Mesendoderm (in vitro differentiated cells): ENCODE data around the gene INSIG2.

Experiments
- DNase-seq: peaks from one replicate; pipeline ENCODE4 v3.0.0; 2013
- H2AK5ac ChIP-seq: 2 replicates; pipeline ENCODE4 v1.6.1; 2013; ENCODE audit warnings: low read length, inconsistent platforms
- H2BK120ac ChIP-seq: 2 replicates; pipeline ENCODE4 v1.6.1; 2013; ENCODE audit warnings: low read depth, mild to moderate bottlenecking, low read length, moderate library complexity, mixed read lengths
- H2BK15ac ChIP-seq: replicated peaks from 2 replicates; pipeline ENCODE4 v1.6.1; 2013; ENCODE audit warnings: low read depth, mild to moderate bottlenecking, moderate library complexity
- H2BK5ac ChIP-seq: 2 replicates; pipeline ENCODE4 v1.6.1; 2013; ENCODE audit warnings: low read length, inconsistent platforms
- H3K18ac ChIP-seq: 2 replicates; pipeline ENCODE4 v1.6.1; 2013; ENCODE audit warnings: mild to moderate bottlenecking, low read length, mixed read lengths
- H3K23ac ChIP-seq: one replicate; pipeline ENCODE4 v1.6.1; 2013; ENCODE audit warnings: low read length
- H3K27ac ChIP-seq: 2 replicates; pipeline ENCODE4 v1.5.1; 2013; ENCODE audit warnings: low read depth, mild to moderate bottlenecking, inconsistent platforms, low read length, moderate library complexity
- H3K27me3 ChIP-seq: 2 replicates; pipeline ENCODE4 v1.6.1; 2013; ENCODE audit warnings: low read length, control low read depth, mild to moderate bottlenecking, inconsistent platforms; ENCODE audit not compliant: insufficient read depth, poor library complexity
- H3K36me3 ChIP-seq: 2 replicates; pipeline ENCODE4 v1.6.1; 2013; ENCODE audit warnings: low read length, inconsistent platforms; ENCODE audit not compliant: control insufficient read depth, insufficient read depth
- H3K4ac ChIP-seq: one replicate; pipeline ENCODE4 v1.6.1; 2013; ENCODE audit warnings: low read depth, mild to moderate bottlenecking, low read length, moderate library complexity
- H3K4me1 ChIP-seq: 2 replicates; pipeline ENCODE4 v1.6.1; 2013; ENCODE audit warnings: low read depth, low read length, inconsistent platforms; ENCODE audit not compliant: control insufficient read depth
- H3K4me2 ChIP-seq: 2 replicates; pipeline ENCODE4 v1.6.1; 2013; ENCODE audit warnings: low read length
- H3K4me3 ChIP-seq: 2 replicates; pipeline ENCODE4 v1.5.1; 2013; ENCODE audit warnings: mild to moderate bottlenecking, low read length
- H3K56ac ChIP-seq: one replicate; pipeline ENCODE4 v1.6.1; 2013; ENCODE audit warnings: low read length
- H3K79me1 ChIP-seq: 2 replicates; pipeline ENCODE4 v1.6.1; 2013; ENCODE audit warnings: low read length, inconsistent platforms
- H3K79me2 ChIP-seq: 2 replicates; pipeline ENCODE4 v1.6.1; 2013; ENCODE audit warnings: mild to moderate bottlenecking, low read length; ENCODE audit not compliant: control insufficient read depth, insufficient read depth
- H3K9ac ChIP-seq: 2 replicates; pipeline ENCODE4 v1.6.1; 2013; ENCODE audit warnings: low read length, inconsistent platforms
- H4K5ac ChIP-seq: one replicate; pipeline ENCODE4 v1.6.1; 2013; ENCODE audit warnings: low read length
- H4K8ac ChIP-seq: one replicate; pipeline ENCODE4 v1.6.1; 2013; ENCODE audit warnings: low read depth, mild to moderate bottlenecking, control low read depth, low read length, moderate library complexity
- WGBS: extraction: QIAGEN DNeasy Blood & Tissue Kit; methylation state at CpG from one replicate; pipeline ENCODE4 v1.1.7; 2013; ENCODE audit warnings: low lambda C conversion rate, missing lambda C conversion rate; ENCODE audit not compliant: insufficient coverage; ENCODE audit errors: extremely low coverage; 5-methylcytosine and 5-hydroxymethylcytosine counted together

The INSIG2 gene

DNA sequence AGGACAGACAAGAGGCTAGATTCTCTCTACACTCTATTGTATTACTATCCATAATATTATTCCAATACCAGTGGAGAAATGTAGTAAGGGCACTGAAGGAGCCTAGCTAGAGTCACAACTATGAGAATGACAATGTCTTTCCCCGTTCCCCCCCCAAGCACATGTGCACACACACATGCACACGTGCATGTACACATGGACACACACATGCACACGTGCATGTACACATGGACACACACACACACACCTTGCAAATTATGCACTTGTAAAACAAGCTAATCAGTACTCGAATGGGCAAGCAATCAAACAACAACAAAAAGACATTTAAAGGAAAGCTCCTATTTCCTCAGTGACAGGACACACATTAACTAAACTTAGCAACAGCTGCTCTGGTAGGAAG is 65.2 kb downstream of the INSIG2 start:
- H2AK5ac ChIP-seq: no peak overlapping the region
- no peak for DNase-seq
- H2BK15ac ChIP-seq: no peak overlapping the region
- no peak overlapping the region for H3K4ac ChIP-seq
- no peaks in the 10 kb centered on the region for H3K79me2 ChIP-seq
- no peak overlapping the region for H2BK5ac ChIP-seq
- WGBS: no CpG with 5 or more reads among the region's 4 CpGs
- H4K5ac ChIP-seq: no peak overlapping the region
- no peaks in the 10 kb centered on the region for H3K36me3 ChIP-seq
- no peak overlapping the region for H2BK120ac ChIP-seq
- H3K56ac ChIP-seq: no peak overlapping the region
- no peak overlapping the region for H3K23ac ChIP-seq
- H4K8ac ChIP-seq: no peak overlapping the region
- no peaks in the 10 kb centered on the region for H3K27me3 ChIP-seq
- H3K27ac ChIP-seq: no peak overlapping the region
- H3K4me3 ChIP-seq: no peak overlapping the region
- H3K9ac ChIP-seq: no peak overlapping the region
- H3K18ac ChIP-seq: no peak overlapping the region
- H3K4me2 ChIP-seq: no peak overlapping the region
- no peaks in the 10 kb centered on the region for H3K4me1 ChIP-seq
- H3K79me1 ChIP-seq: no peaks in the 10 kb centered on the region

DNA sequence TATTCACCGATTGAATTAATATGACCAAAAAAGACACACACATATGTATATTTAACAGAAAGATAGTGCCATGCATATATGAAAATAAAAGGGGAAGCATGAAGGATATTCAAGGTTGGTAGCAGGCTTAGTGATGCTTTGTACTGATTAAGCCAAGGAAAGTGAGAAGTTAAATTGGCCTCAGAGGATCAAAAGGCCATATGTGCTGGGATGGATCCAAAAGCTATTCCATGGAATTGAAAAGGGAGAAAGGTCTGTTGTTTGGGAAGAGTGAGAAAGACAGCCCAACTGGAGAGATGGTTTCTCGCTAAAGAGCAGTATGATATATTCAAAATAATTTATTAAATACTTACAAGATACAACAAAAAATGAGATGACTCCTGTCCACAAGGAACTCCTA is 65.9 kb downstream of the INSIG2 start:
- H3K27me3 ChIP-seq: no peaks in the 10 kb centered on the region
- no peak overlapping the region for H4K5ac ChIP-seq
- no peak overlapping the region for H2BK15ac ChIP-seq
- no peak overlapping the region for H3K18ac ChIP-seq
- WGBS: no CpG with 5 or more reads among the region's 2 CpGs
- H4K8ac ChIP-seq: no peak overlapping the region
- H3K79me1 ChIP-seq: no peaks in the 10 kb centered on the region
- H2BK120ac ChIP-seq: no peak overlapping the region
- H3K4ac ChIP-seq: no peak overlapping the region
- no peaks in the 10 kb centered on the region for H3K79me2 ChIP-seq
- H3K4me3 ChIP-seq: no peak overlapping the region
- H3K4me2 ChIP-seq: no peak overlapping the region
- H3K9ac ChIP-seq: no peak overlapping the region
- H2BK5ac ChIP-seq: no peak overlapping the region
- H3K27ac ChIP-seq: no peak overlapping the region
- no peaks in the 10 kb centered on the region for H3K36me3 ChIP-seq
- no peak overlapping the region for H3K56ac ChIP-seq
- H2AK5ac ChIP-seq: no peak overlapping the region
- no peak for DNase-seq
- H3K23ac ChIP-seq: no peak overlapping the region
- no peaks in the 10 kb centered on the region for H3K4me1 ChIP-seq
